GM19468 (cell line): Measurements from ENCODE around the gene BMP10.

Source experiments
- ATAC-seq: cut with Tn5 transposase; IDR thresholded peaks from one replicate; pipeline ENCODE4 v1.9.1; 2021; ENCODE audit warnings: mild to moderate bottlenecking, moderate library complexity, moderate number of reproducible peaks; ENCODE audit not compliant: unreplicated experiment; ENCODE audit errors: extremely low read depth

BMP10 gene

GRCh38 chr2:68827666-68828065, 43.5 kb downstream of the BMP10 start:
- ATAC-seq: no peak

GRCh38 chr2:68825866-68826265, 45.3 kb downstream of the BMP10 start:
- no peak for ATAC-seq

- no peak for ATAC-seq
These were observed 46.4 kb downstream of the BMP10 start for GRCh38 chr2:68824831-68825230.

GRCh38 chr2:68822207-68822872, 48.9 kb downstream of the BMP10 start:
- ATAC-seq: no peak

GRCh38 chr2:68819556-68819955, 51.6 kb downstream of the BMP10 start:
- ATAC-seq: no peak

- no peak for ATAC-seq
These were observed 53.9 kb downstream of the BMP10 start for GRCh38 chr2:68817306-68817705.
